H1 (cell line): ENCODE results near the gene ARHGAP10. TPM values are rescaled to one million over a fixed set of nuclear protein-coding genes. Genes with fewer than 3 reads are reported as not detected.

Experiments used
- CTCF ChIA-PET: fragments of 300-600 bp; sonication (Branson Sonifier 250); formaldehyde crosslinking; loops from one replicate; lab custom pipeline; 2021; ENCODE audit not compliant: partially characterized antibody; lab: Charles Lee
- POLR2A ChIA-PET: fragments of 300-600 bp; sonication (Branson Sonifier 250); formaldehyde crosslinking; loops from one replicate; lab custom pipeline; 2021; ENCODE audit warnings: inconsistent platforms; ENCODE audit not compliant: partially characterized antibody; lab: Charles Lee
- DNase-seq, 2 experiments: peaks; one replicate each; pipeline versions ENCODE4 v3.0.0 to v3.0.0-alpha.2; 2010 to 2022; ENCODE audit warnings: low spot score in 2 of 2, low read depth in 1 of 2, mixed read lengths in 1 of 2
- FAIRE-seq: peaks from 2 replicates; lab custom pipeline; 2011; peaks lifted over from hg19 to GRCh38; lab: Jason Lieb, UNC
- H2AFZ ChIP-seq: 2 replicates; pipeline ENCODE4 v1.8.1; 2012; ENCODE audit warnings: low read length, inconsistent platforms
- H2AK5ac ChIP-seq: 2 replicates; pipeline ENCODE4 v1.6.1; 2013; ENCODE audit warnings: low read depth, low read length
- H2BK120ac ChIP-seq: replicated peaks from 2 replicates; pipeline ENCODE3; 2013; ENCODE audit warnings: low read depth, low read length, inconsistent platforms
- H2BK12ac ChIP-seq: 2 replicates; pipeline ENCODE4 v1.6.1; 2013; ENCODE audit warnings: low read depth, low read length
- H2BK15ac ChIP-seq: 2 replicates; pipeline ENCODE4 v1.6.1; 2013; ENCODE audit warnings: low read length
- H2BK20ac ChIP-seq: 2 replicates; pipeline ENCODE4 v1.6.1; 2013; ENCODE audit warnings: low read length
- H2BK5ac ChIP-seq: 2 replicates; pipeline ENCODE4 v1.6.1; 2013; ENCODE audit warnings: low read depth, low read length
- H3K14ac ChIP-seq: 2 replicates; pipeline ENCODE4 v1.6.1; 2013; ENCODE audit warnings: inconsistent platforms; ENCODE audit not compliant: insufficient read length
- H3K18ac ChIP-seq: 2 replicates; pipeline ENCODE4 v1.6.1; 2013; ENCODE audit warnings: low read length; ENCODE audit errors: extremely low read depth
- H3K23ac ChIP-seq: 2 replicates; pipeline ENCODE4 v1.6.1; 2013; ENCODE audit warnings: inconsistent platforms; ENCODE audit not compliant: insufficient read length
- H3K23me2 ChIP-seq: 2 replicates; pipeline ENCODE4 v1.6.1; 2013; ENCODE audit warnings: low read depth, low read length
- H3K27ac ChIP-seq: 2 replicates; pipeline ENCODE4 v1.6.1; 2011; ENCODE audit warnings: low read depth, low read length, inconsistent platforms
- H3K27me3 ChIP-seq, 4 experiments: replicated peaks in 1 of 4; 1 replicate in 1 of 4; 2 replicates in 3 of 4; pipeline versions ENCODE4 v1.6.1 to v1.8.1; 2011 to 2013; ENCODE audit warnings: low read length in 3 of 4, mild to moderate bottlenecking in 3 of 4, inconsistent platforms in 2 of 4, mixed read lengths in 2 of 4, moderate library complexity in 1 of 4; ENCODE audit not compliant: control insufficient read depth in 3 of 4, insufficient read depth in 3 of 4; ENCODE audit errors: extremely low read depth in 1 of 4
- H3K36me3 ChIP-seq, 4 experiments: 2 replicates each; pipeline versions ENCODE4 v1.6.1 to v1.8.1; 2011 to 2013; ENCODE audit warnings: mild to moderate bottlenecking in 4 of 4, low read length in 3 of 4, moderate library complexity in 2 of 4, control low read depth in 1 of 4, inconsistent platforms in 1 of 4; ENCODE audit not compliant: insufficient read depth in 4 of 4, control insufficient read depth in 2 of 4
- H3K4ac ChIP-seq: replicated peaks from 2 replicates; pipeline ENCODE3; 2013; ENCODE audit warnings: low read length, low read depth, mixed read lengths, inconsistent platforms; ENCODE audit not compliant: insufficient read length
- H3K4me1 ChIP-seq, 4 experiments: replicated peaks in 1 of 4; 1 replicate in 1 of 4; 2 replicates in 3 of 4; pipeline versions ENCODE4 v1.6.1 to v1.8.1; 2011 to 2013; ENCODE audit warnings: low read length in 3 of 4, inconsistent platforms in 2 of 4, mixed read lengths in 1 of 4; ENCODE audit not compliant: insufficient read depth in 4 of 4, control insufficient read depth in 3 of 4
- H3K4me2 ChIP-seq, 2 experiments: 2 replicates each; pipeline versions ENCODE4 v1.6.1 to v1.8.1; 2011 to 2013; ENCODE audit warnings: low read depth in 2 of 2, low read length in 2 of 2, control low read depth in 1 of 2, inconsistent platforms in 1 of 2, mild to moderate bottlenecking in 1 of 2; ENCODE audit not compliant: insufficient read depth in 1 of 2
- H3K4me3 ChIP-seq, 4 experiments: fragments of 200-600, 300-600 bp in 1 of 4; sonication (generic), shearing (Covaris generic), sonication (Bioruptor Twin) in 1 of 4; 2 replicates each; pipeline versions ENCODE4 v1.5.1 to v1.8.1; 2011 to 2016; ENCODE audit warnings: low read length in 4 of 4, low read depth in 3 of 4, control low read depth in 2 of 4, inconsistent platforms in 2 of 4, mild to moderate bottlenecking in 2 of 4, mixed read lengths in 1 of 4, moderate library complexity in 1 of 4; ENCODE audit not compliant: insufficient read depth in 2 of 4; ENCODE audit errors: extremely low read depth in 1 of 4
- H3K56ac ChIP-seq: replicated peaks from 2 replicates; pipeline ENCODE3; 2013; ENCODE audit warnings: low read depth, mild to moderate bottlenecking, mixed read lengths, low read length, inconsistent platforms; ENCODE audit not compliant: insufficient read length
- H3K79me1 ChIP-seq: 2 replicates; pipeline ENCODE4 v1.6.1; 2013; ENCODE audit warnings: low read depth, low read length, control low read depth
- H3K79me2 ChIP-seq, 2 experiments: 2 replicates each; pipeline versions ENCODE4 v1.6.1 to v1.8.1; 2012 to 2013; ENCODE audit warnings: low read length in 2 of 2, mild to moderate bottlenecking in 2 of 2, inconsistent platforms in 1 of 2; ENCODE audit not compliant: insufficient read depth in 2 of 2, control insufficient read depth in 1 of 2
- H3K9ac ChIP-seq, 4 experiments: replicated peaks in 1 of 4; 1 replicate in 1 of 4; 2 replicates in 3 of 4; pipeline versions ENCODE4 v1.6.1 to v1.8.1; 2011 to 2013; ENCODE audit warnings: low read depth in 3 of 4, low read length in 3 of 4, control low read depth in 2 of 4, mild to moderate bottlenecking in 2 of 4, moderate library complexity in 2 of 4, inconsistent platforms in 1 of 4; ENCODE audit errors: extremely low read depth in 1 of 4
- H3K9me3 ChIP-seq, 2 experiments: 2 replicates each; pipeline versions ENCODE4 v1.6.1 to v1.8.1; 2012 to 2013; ENCODE audit warnings: mild to moderate bottlenecking in 2 of 2, moderate library complexity in 2 of 2, control low read depth in 1 of 2, inconsistent platforms in 1 of 2, low read depth in 1 of 2, low read length in 1 of 2, mixed read lengths in 1 of 2; ENCODE audit not compliant: insufficient read depth in 2 of 2
- H4K20me1 ChIP-seq, 2 experiments: replicated peaks in 1 of 2; 2 replicates each; pipeline versions ENCODE3 to v1.8.1; 2011 to 2013; ENCODE audit warnings: inconsistent platforms in 2 of 2, low read length in 2 of 2, mild to moderate bottlenecking in 1 of 2; ENCODE audit not compliant: insufficient read depth in 2 of 2, control insufficient read depth in 1 of 2
- H4K5ac ChIP-seq: 2 replicates; pipeline ENCODE4 v1.6.1; 2013; ENCODE audit warnings: low read length, low read depth, mixed read lengths, inconsistent platforms; ENCODE audit not compliant: insufficient read length
- H4K8ac ChIP-seq: 2 replicates; pipeline ENCODE4 v1.8.0; 2013; ENCODE audit warnings: mild to moderate bottlenecking, moderate library complexity, low read length, inconsistent platforms; ENCODE audit not compliant: insufficient read depth; ENCODE audit errors: extremely low read depth
- H4K91ac ChIP-seq: replicated peaks from 2 replicates; pipeline ENCODE3; 2013; ENCODE audit warnings: low read length, mixed read lengths, inconsistent platforms; ENCODE audit not compliant: insufficient read length
- ATF2 ChIP-seq: IDR thresholded peaks from 2 replicates; pipeline ENCODE4 v1.6.1; 2012; ENCODE audit warnings: low read length, inconsistent platforms
- BACH1 ChIP-seq: IDR thresholded peaks from 2 replicates; pipeline ENCODE4 v1.6.1; 2012; ENCODE audit warnings: low read length, improper control_type of control experiment
- CBX8 ChIP-seq: fragments of 300-800, 300-1000 bp; sonication (generic); IDR thresholded peaks from 2 replicates; pipeline ENCODE4 v1.7.1; 2016; ENCODE audit warnings: low read depth, low read length, borderline replicate concordance
- CEBPB ChIP-seq: IDR thresholded peaks from 2 replicates; pipeline ENCODE4 v1.6.1; 2012; ENCODE audit warnings: low read depth, low read length
- HDAC2 ChIP-seq, 2 experiments: fragments of 300-600 bp in 1 of 2; sonication (generic) in 1 of 2; IDR thresholded peaks; 2 replicates each; pipeline ENCODE4 v1.6.1; 2011 to 2012; ENCODE audit warnings: low read depth in 2 of 2, low read length in 2 of 2, mild to moderate bottlenecking in 2 of 2, moderate library complexity in 2 of 2, borderline replicate concordance in 1 of 2, inconsistent platforms in 1 of 2
- KDM5A ChIP-seq: fragments of 200-600 bp; IDR thresholded peaks from 2 replicates; pipeline ENCODE4 v1.7.1; 2012; ENCODE audit warnings: mild to moderate bottlenecking, low read length, inconsistent platforms, mixed read lengths
- SIN3A ChIP-seq, 2 experiments: IDR thresholded peaks in 1 of 2; conservative IDR thresholded peaks in 1 of 2; 2 replicates each; pipeline ENCODE4 v1.6.1; 2011 to 2012; ENCODE audit warnings: low read length in 2 of 2, improper control_type of control experiment in 1 of 2, low read depth in 1 of 2, mild to moderate bottlenecking in 1 of 2
- YY1 ChIP-seq: IDR thresholded peaks from 2 replicates; pipeline ENCODE4 v1.6.1; 2011; ENCODE audit warnings: low read depth, mild to moderate bottlenecking, low read length
- ZNF274 ChIP-seq: IDR thresholded peaks from 2 replicates; pipeline ENCODE4 v1.7.0; 2012; ENCODE audit warnings: low read length, borderline replicate concordance; ENCODE audit errors: extremely low read depth
- WGBS, 2 experiments: shearing (Covaris generic) in 1 of 2; methylation state at CpG; one replicate each; pipeline versions ENCODE4 v1.1.6 to v1.1.7; 2013 to 2015; ENCODE audit warnings: low lambda C conversion rate in 2 of 2, mixed read lengths in 2 of 2, inconsistent platforms in 1 of 2, low coverage in 1 of 2, missing lambda C conversion rate in 1 of 2; ENCODE audit not compliant: insufficient replicate concordance in 2 of 2, insufficient coverage in 1 of 2, insufficient read length in 1 of 2; ENCODE audit errors: extremely low coverage in 1 of 2, missing lambda C conversion rate in 1 of 2; 5-methylcytosine and 5-hydroxymethylcytosine counted together
- polyA plus RNA-seq, 7 experiments: library from polyadenylated mRNA; depleted of rRNA in 3 of 7; stranded (reverse) in 5 of 7; unstranded in 2 of 7; fragments of >200 nt in 5 of 7; fragments of 200-250 nt in 2 of 7; gene quantifications; 1 replicate in 5 of 7; 2 replicates in 1 of 7; 4 replicates in 1 of 7; pipeline versions ENCODE4 v1.2.1 to v1.2.3, GENCODE V29; 2011 to 2013; ENCODE audit warnings: missing spikeins in 2 of 7, mixed read lengths in 2 of 7
- total RNA-seq: library from RNA; stranded (reverse); fragmentation: NEBNext Ultra II Directional; extraction: Animal tissue kit (Norgen Biotek cat#: 25700); gene quantifications from 2 replicates; pipeline ENCODE4 v1.2.1, GENCODE V29; 2021

The ARHGAP10 gene
- total and polyA plus RNA-seq, 2 of the 8 experiments (the other 6 are each of a cell fraction or from before 2014, with no cell fraction given) = 3.7 to 6.1 TPM

- Histone ChIP-seq H3K79me2 (no peaks in the 10 kb centered on the region), H2BK5ac (no peak overlapping the region), H3K4ac (no peak overlapping the region), H4K91ac (no peak overlapping the region), H3K4me2 (no peak overlapping the region), H3K27ac (no peak overlapping the region), H2AK5ac (0 out of 2 replicates have a peak overlapping the region, but pooled peaks have one; percentile 82), H2BK120ac (no peak overlapping the region), H4K5ac (no peak overlapping the region), H2BK12ac (no peak overlapping the region), H2AFZ (no peak overlapping the region), H4K8ac (no peak overlapping the region), H3K27me3 (no peaks in the 10 kb centered on the region), H3K23me2 (no peaks in the 10 kb centered on the region), H3K36me3 (no peaks in the 10 kb centered on the region; a peak in 1 of 8 replicates), H3K79me1 (no peaks in the 10 kb centered on the region; the same call in 1 of the 2 replicates), H3K9ac (no peak overlapping the region), H4K20me1 (no peaks in the 10 kb centered on the region), H3K18ac (no peak overlapping the region), H3K9me3 (peaks cover 4 to 8% of the 10 kb centered on the region in 2 experiments; a peak in 2 of 4 replicates), H3K14ac (no peak overlapping the region), H2BK20ac (no peak overlapping the region), H2BK15ac (no peak overlapping the region), H3K23ac (no peak overlapping the region), H3K56ac (no peak overlapping the region), H3K4me1 (peaks cover 0 to 3% (median 0%) of the 10 kb centered on the region in 4 experiments; a peak in 3 of 7 replicates), H3K4me3 (no peak overlapping the region)
- TF ChIP-seq HDAC2 (IDR thresholded peaks at IDR 0.05; ENCODE audit: borderline replicate concordance in 1 of 2, low read depth in 2 of 2, low read length in 2 of 2) (no peak), CBX8 (no peak), SIN3A (conservative IDR thresholded peaks at IDR 0.05 in 1 of 2, IDR thresholded peaks at IDR 0.05 in 1 of 2; ENCODE audit: low read depth in 1 of 2, low read length in 2 of 2) (no peak), ZNF274 (no peak), BACH1 (no peak), YY1 (no peak), KDM5A (no peak), ATF2 (no peak), CEBPB (no peak)
- ChIA-PET POLR2A (no interaction called here), CTCF (interaction anchor here (0.7 to 2.1 kb wide), 6 partner anchors 13 to 144 kb away, joined by 3 to 8 read pairs (median 3); no protein-coding TSS in a partner anchor)
- 90% methylated on average over 9 of the region's 11 CpGs; no CpG with 5 or more reads in 1 of the 2 experiments for WGBS, 2 experiments
- FAIRE-seq = no peak
- no peak for DNase-seq
These were observed 337.4 kb downstream of the ARHGAP10 start for GRCh38 chr4:148069086-148069894.
